RPMI7951 (cell line): ENCODE measurements around the gene DCBLD2. TPM values are rescaled to one million over a fixed set of nuclear protein-coding genes. Genes with fewer than 3 reads are reported as not detected.
A peak's percentile ranks its signal among the peaks of the same experiment; 100 is the strongest.

Source experiments
- DNase-seq: peaks from one replicate; pipeline ENCODE4 v3.0.0-alpha.2; 2012; ENCODE audit warnings: low read depth
- total RNA-seq: library from RNA; depleted of rRNA; stranded (reverse); fragments of >200 nt; shearing (Covaris generic); gene quantifications from 2 replicates; pipeline ENCODE4 v1.2.3, GENCODE V29; 2014

The DCBLD2 gene
- total RNA-seq, 1 experiment from 2014 or later: 306 TPM

- no peak for DNase-seq
These were observed 72.2 kb downstream of the DCBLD2 start for GRCh38 chr3:98829246-98829832.

GRCh38 chr3:98827221-98827920 is 74.1 kb downstream of the DCBLD2 start:
- peak; percentile 45 for DNase-seq

- DNase-seq: no peak
These were observed 75.4 kb downstream of the DCBLD2 start for GRCh38 chr3:98826126-98826525.

- peak; percentile 27 for DNase-seq
These were observed 77.2 kb downstream of the DCBLD2 start for GRCh38 chr3:98824256-98824655.

- DNase-seq: peak; percentile 52
These were observed 77.7 kb downstream of the DCBLD2 start for GRCh38 chr3:98823791-98824190.

- no peak for DNase-seq
These were observed 80.4 kb downstream of the DCBLD2 start for GRCh38 chr3:98821063-98821462.

- peak; percentile 66 for DNase-seq
These were observed 83.9 kb downstream of the DCBLD2 start for GRCh38 chr3:98817547-98818041.

- peak; percentile 64 for DNase-seq
These were observed 86.6 kb downstream of the DCBLD2 start for GRCh38 chr3:98814817-98815420.

GRCh38 chr3:98812851-98813374 is 88.6 kb downstream of the DCBLD2 start:
- DNase-seq: peak; percentile 46

GRCh38 chr3:98811048-98811447 is 90.4 kb downstream of the DCBLD2 start:
- DNase-seq: no peak

- DNase-seq: no peak
These were observed 91.9 kb downstream of the DCBLD2 start for GRCh38 chr3:98809557-98809956.

- DNase-seq: no peak
These were observed 93.4 kb downstream of the DCBLD2 start for GRCh38 chr3:98808071-98808470.

- DNase-seq: no peak
These were observed 93.9 kb downstream of the DCBLD2 start for GRCh38 chr3:98807561-98807960.

GRCh38 chr3:98807011-98807410 is 94.5 kb downstream of the DCBLD2 start:
- peak; percentile 27 for DNase-seq

- DNase-seq: no peak
These were observed 95.0 kb downstream of the DCBLD2 start for GRCh38 chr3:98806521-98806920.

- no peak for DNase-seq
These were observed 95.9 kb downstream of the DCBLD2 start for GRCh38 chr3:98805571-98805970.

GRCh38 chr3:98801043-98801747 is 100.3 kb downstream of the DCBLD2 start:
- no peak for DNase-seq

- DNase-seq: no peak
These were observed 101.1 kb downstream of the DCBLD2 start for GRCh38 chr3:98800401-98800800.

- no peak for DNase-seq
These were observed 102.0 kb downstream of the DCBLD2 start for GRCh38 chr3:98799479-98799878.

GRCh38 chr3:98798820-98799219 is 102.7 kb downstream of the DCBLD2 start:
- DNase-seq: no peak

- no peak for DNase-seq
These were observed 103.6 kb downstream of the DCBLD2 start for GRCh38 chr3:98797905-98798304.

GRCh38 chr3:98796334-98796733 is 105.2 kb downstream of the DCBLD2 start:
- DNase-seq: no peak
